Activated naive CD8-positive, alpha-beta T cell treated with anti-CD3 and anti-CD28 coated beads, Interleukin-2, amount 50 U/mL, for 16 hours (primary cell): Measurements from ENCODE around the gene LDLRAD3.
"Not testable (repeated sequence)": the region's sequence is repeated elsewhere in the genome, so short reads cannot be mapped to it uniquely, and the experiment has no call there.

Experiments
- DNase-seq: peaks from one replicate; pipeline ENCODE4 v3.0.0-alpha.2; 2020; ENCODE audit warnings: low read depth, low spot score

LDLRAD3 gene, protein sequence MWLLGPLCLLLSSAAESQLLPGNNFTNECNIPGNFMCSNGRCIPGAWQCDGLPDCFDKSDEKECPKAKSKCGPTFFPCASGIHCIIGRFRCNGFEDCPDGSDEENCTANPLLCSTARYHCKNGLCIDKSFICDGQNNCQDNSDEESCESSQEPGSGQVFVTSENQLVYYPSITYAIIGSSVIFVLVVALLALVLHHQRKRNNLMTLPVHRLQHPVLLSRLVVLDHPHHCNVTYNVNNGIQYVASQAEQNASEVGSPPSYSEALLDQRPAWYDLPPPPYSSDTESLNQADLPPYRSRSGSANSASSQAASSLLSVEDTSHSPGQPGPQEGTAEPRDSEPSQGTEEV

DNA sequence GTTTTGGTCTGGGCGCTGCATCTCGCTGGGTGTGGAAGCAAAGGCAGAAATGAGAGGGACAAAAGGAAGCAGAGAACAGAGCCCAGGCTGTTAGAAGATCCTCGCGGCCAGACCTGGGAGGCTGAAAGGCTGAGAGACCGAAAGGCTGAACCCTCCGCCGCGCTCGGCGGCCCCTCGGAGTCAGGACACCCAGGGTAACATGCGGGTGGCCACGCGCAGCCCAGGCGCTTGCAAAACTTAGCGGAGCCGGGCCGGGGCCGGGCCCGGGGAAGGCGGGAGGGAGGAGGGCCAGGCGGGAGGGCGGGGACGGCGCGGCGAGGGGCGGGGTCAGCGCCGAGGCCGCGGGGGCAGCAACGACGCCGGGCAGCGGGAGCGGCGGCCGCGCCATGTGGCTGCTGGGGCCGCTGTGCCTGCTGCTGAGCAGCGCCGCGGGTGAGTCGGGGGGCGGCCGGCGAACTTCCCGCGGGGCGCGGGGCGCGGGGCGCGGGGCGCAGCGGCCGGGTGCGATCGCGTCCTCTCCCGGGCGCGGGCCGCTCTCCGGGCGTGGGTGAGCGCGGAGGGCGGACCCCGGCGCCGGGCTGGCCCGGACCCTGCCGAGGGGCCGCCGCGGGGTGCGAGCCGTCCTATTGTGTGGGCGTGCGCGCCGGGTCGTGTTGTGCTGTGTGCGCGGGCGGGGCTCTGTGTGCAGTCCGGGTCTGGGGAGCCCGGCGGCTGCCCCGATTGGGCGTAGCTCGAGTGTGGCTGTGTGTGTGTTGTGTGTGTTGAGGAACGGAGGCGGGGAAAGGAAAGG lies at the start of gene LDLRAD3:
LDLRAD3 (plus strand) TSS at position 350 of the 790 bp plus-strand sequence; CDS start at position 387, 37 bp downstream.
- no peak for DNase-seq

DNA sequence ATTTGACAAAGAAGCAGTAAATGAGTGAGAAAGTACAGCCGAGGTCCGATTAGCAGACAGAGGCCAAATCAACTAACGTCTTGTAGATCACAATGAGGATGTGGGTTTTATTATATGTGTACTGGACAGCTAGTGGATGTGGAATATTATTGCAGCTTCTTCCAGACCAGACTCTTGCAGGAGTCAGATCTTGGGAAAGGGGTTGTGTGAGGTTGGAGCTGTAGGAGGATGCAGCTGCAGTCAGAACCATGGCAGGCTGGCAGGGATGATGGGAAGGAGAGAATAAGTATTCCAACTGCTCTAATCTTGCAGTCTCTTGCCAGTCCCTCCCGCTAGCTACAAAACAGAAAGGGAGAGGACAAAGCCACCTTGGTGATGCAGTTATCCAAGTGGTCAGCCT lies 46.8 kb upstream of the LDLRAD3 start:
- no peak for DNase-seq

DNA sequence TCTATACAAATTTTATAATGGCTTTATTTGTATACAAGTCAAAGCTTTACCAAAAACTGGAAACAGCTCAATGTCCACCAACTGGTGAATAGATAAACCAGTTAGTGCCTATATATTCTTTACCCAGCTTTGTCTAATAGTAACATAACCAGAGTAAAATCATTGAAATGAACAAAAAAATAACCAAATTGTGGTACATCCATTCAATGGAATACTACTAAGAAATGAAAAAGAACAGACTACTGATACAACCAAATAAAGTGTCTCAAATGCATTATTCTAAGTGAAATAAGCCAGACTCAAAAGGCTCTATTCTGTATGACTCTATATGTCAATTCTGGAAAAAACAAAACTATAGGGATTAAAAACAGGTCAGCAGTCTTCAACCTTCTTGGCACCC lies 40.9 kb upstream of the LDLRAD3 start:
- DNase-seq = no peak

DNA sequence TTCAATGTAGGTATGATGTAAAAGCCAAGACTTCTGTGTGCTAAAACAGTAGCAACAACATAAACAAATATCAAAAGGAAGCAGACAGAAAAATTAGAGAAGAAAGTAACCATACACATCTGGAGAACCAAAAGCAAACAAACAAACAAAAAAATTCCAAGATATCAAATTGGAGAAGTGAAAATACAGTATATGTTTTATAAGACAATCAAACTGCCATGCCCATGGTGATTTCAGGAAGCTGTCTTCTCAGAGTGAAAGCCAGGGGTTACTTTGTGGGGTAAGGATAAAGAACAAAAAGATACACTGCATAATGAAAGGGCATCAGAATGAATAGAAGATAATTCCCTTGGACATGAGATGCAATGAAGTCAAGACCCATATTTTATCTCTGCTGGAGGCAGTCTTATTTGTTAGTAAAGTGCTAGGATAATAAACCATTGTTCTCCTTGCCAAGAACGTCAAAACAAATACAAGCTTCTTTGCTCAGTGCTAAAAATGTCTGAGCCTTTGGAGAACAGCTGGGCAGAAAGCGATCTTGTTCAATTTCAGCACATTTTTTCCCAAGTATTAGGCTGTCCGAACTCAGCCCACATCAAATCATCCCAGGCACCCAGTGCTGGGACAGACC lies 38.1 kb upstream of the LDLRAD3 start:
- no peak for DNase-seq

DNA sequence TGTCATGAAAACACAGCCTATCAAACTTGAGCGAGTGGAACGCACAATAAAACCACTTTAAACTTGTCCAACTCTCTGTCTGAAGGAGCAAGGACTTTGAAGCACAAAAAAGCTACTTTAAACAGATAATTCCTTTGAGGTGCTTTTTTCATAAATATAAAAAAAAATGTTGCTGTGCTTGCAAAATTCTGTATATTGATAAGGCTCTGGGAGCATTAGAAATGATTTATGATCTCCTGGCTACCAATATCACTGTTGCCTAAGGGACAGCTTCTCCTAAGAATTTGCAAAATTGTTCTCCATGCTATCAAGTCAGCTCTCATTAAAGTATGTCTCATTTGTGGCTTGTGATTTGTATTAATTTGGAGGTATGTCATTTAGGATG lies 37.6 kb upstream of the LDLRAD3 start:
- no peak for DNase-seq

DNA sequence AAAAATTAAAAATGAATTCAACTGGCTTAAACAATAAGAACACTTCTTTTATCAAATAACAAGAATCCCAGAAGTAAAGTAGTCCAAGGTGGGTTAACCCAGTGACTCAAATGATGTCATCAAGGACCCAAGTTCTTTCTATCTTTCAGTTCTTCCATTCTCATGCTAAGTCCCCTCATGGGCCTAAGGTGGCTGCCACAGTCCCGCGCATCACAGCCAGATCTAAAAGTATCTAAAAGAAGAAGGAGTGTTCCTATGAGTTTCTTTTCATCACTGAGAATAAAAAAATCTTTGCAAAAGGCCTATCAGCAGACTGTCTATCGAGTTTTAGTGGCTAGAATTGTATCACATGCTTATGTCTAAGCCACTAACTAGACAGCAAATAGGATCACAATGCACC lies 37.2 kb upstream of the LDLRAD3 start:
- DNase-seq = no peak

DNA sequence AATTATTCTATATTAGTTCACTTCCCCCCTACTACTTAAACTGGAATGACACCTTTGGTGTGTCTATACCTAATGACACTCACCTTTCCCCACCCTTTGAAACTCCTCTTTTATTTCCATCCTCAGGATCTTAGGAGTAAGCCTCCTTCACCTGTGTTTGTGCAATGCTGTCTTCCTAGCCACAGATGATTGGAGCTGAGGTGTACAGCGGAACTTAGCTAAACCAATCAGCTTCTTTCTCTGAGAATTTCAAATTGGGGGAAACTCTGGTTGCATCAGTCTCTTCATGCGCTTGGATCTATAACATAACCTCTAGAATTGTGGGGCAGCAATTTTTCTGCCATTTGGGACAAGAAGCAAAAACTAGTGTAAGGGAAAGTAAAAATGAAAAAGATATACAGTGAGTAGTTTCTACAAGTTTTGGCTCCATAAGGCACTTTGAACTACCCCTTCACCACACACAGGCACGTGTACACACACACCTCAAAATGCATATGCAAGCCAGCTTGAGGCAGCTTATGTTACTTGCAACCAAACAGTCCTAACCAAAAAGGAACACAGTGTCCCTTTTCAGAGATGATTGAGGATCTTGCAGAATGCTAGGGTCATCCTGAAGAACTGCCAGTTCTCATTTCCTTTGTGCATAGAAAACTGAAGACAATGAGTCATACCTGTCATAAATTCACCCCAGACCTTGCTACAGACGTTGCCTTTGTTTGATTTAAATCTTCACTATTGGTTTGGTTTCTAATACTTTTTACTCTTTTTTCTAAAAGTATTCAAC lies 36.0 kb upstream of the LDLRAD3 start:
- DNase-seq = no peak

DNA sequence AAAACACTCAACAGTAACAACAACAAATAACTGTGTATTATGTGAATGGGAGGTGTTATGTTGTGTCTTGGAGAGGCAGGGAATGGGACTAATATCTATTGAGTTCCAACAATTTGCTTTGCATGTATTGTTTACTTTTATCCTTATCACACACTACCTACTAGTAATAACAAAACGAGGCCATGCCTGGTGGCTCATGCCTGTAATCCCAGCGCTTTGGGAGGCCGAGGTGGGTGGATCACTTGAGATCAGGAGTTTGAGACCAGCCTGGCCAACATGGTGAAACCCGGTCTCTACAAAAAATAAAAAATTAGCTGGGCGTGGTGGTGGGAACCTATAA lies 35.5 kb upstream of the LDLRAD3 start:
- not testable (repeated sequence) for DNase-seq

DNA sequence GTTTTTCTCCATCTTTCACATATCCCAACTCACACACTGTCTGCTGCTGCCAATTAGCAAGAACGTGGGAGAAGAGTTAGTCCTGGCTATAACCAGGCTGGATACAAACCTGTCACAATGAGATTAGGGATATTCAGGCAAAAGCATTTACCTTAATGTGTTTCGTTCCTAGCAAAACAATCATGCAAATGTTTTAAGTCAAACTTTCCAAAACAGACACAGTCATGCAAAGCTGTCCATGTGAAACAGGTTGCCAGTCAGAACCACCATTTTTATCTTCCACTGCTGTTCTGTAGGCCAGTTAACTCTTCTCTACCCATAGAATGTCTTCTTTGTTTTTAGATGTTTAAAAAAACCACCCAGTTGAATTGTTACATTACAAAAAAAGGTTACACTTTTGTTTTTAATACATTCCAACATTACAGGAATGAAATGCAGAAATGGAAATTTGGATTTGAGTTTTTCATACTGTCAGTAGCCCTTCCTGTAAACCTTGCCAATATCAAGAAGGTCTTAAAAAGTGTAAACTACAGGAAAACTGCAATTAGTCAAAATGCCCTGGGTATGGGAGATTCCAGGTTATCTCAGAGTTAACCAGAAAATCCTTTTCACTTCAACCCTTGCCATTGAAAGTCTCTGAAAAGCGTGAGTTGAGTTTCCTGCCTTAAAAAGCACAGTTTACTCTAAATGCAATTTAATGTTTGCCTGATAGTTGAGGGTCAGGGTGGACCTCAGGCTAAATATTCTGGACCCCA lies 34.2 kb upstream of the LDLRAD3 start:
- DNase-seq = no peak

DNA sequence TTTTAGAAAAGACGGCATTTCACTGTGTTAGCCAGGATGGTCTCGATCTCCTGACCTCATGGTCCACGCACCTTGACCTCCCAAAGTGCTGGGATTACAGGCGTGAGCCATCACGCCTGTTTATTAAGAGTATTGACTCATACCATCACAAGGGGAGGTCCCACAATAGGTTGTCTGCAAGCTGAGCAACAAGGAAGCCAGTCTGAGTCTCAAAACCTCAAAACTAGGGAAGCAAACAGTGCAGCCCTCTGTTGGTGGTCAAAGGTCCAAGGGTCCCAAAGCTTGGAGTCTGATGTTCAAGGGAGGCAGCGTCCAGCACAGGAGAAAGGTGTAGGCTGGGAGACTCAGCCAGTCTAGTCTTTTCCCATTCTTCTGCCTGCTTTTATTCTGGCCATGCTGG lies 32.8 kb upstream of the LDLRAD3 start:
- DNase-seq = no peak

DNA sequence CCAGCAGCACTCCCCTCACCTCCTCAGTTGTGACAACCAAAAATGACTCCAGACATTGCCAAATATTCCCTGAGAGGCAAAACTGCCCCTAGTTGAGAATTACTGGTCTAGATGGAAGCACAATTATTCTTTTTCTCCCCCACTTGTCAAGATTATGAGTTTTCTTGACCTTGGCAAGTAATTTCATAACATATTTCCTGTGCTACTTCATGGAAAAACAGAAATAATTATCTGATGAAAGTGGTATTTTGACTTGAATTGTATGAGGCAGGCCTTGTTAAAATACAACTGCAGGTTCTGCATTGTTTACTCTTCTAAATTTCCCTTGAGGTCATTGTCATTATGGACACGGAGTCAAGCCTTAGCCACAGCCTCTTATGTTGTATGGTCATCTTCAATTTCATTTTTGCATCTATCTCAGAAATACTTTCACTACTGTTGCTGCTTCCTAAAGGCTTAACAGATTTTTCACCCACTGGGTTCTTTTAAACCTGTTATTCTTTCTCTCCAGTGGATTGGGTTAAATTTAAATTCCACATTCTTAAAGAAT lies 32.2 kb upstream of the LDLRAD3 start:
- DNase-seq = no peak

DNA sequence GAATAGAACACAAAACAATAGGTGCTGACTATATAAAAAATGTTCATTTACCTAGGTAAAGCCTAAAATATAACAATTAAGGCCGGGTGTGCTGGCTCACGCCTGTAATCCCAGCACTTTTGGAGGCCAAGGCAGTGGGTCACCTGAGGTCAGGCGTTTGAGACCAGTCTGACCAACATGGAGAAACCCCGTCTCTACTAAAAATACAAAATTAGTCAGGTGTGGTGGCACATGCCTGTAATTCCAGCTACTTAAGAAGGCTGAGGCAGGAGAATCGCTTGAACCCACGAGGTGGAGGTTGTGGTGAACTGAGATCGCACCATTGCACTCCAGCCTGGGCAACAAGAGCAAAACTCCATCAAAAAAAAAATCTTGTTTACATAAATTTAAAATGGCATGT lies 31.4 kb upstream of the LDLRAD3 start:
- not testable (repeated sequence) for DNase-seq

DNA sequence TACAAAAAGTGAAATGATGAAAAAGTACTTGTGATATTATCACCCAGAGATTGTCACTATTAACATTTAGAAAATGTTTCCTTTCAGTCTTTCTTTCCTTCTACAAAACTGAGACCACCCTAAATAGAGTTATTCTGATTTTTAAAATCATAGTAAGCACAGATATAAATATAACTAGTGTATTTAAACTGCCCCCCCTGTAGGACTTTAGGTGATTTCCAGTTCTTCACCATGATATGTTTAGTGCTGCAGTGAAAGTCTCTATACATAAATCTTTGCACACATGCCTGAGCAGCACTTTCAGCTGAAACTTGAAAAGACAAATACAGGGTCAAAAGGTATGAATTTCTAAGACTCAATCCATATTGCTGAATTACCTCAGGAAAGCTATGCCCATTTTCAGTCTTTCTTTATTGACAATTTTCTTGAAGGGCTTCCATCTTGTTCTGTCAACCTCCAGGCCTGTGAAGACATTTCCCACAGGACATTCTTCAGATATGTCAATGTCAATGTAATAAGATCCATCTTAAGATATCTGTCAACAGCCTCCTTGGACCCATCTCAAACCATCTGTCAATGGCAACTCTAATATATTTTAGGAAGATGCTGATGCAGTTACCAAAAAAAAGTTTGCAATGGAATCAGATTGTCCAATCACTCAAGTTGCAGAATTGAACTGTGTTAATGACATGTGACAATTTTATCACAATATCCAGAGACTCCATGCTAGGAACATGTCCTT lies 30.8 kb upstream of the LDLRAD3 start:
- no peak for DNase-seq

DNA sequence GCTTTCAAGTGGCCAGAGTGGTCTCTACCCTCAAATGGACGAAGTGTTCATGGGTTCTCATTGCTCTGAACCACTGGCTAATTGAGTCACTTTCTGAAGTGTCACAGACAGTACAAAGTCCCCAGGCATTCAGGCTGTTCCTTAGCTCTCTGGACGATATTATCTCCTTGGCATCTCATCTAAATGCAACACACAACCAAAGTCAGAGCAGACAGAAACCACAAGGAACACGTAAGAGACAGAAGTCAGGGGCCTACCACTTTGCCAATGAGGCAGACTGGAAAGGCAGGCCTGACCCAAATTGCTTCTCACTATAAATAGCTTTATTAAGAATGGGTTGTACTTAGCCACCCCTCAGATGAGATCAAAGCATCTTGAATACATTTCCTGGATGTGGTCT lies 29.0 kb upstream of the LDLRAD3 start:
- DNase-seq = no peak

DNA sequence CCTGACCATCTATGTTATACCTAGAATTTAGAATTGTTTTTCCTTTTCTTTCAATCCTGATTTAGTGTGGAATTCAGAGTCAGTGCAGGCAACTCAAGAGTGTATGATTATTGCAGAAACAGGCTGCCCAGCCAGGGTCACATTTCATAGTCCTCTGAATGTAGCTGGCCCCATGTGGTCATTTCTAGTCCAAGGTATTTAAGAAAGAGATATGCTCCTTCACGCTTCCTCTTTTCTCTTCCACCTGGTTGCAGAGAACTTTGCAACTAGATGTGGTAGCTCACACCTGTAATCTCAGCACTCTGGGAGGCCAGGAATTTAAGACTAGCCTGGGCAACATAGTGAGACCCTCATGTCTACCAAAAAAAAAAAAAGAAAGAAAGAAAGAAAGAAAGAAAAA lies 27.6 kb upstream of the LDLRAD3 start:
- DNase-seq = no peak

DNA sequence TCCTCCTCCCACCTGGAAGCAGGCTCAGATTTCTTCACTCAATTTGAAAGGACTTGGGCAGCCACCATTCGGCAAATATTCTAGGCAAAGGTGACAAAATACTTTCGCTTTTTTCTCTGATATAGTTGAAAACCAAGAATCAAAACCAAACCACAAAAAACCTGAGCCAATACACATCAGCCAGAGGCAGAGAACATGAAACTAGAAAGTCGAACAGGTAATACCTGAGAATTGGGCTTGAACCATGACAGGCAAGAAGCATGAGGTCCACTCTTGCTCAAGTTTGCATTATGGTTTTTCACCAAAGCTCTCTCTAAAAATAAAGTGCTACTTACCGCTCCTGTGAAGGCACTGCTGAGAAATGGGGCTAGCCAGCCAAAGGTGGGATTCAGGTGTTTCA lies 26.2 kb upstream of the LDLRAD3 start:
- DNase-seq = no peak

DNA sequence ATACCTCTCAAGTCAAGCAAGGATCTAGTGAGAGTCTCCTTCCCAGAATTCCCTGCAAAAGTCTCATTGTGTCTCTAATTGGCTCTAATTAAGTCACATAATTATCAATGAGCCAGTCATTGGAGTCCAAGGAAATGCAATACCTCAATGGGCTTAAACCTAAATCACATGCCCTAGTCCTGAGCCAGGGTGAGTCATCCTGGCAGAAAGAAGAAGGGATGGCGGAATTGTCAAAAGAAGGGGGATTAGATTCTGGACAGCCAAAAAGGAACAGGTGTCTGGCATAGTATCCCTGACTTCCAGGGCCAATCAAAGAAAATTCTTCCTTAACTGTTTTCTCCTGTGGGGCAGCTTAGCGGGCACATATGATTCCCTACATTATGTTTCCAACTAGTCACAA lies 25.1 kb upstream of the LDLRAD3 start:
- no peak for DNase-seq

DNA sequence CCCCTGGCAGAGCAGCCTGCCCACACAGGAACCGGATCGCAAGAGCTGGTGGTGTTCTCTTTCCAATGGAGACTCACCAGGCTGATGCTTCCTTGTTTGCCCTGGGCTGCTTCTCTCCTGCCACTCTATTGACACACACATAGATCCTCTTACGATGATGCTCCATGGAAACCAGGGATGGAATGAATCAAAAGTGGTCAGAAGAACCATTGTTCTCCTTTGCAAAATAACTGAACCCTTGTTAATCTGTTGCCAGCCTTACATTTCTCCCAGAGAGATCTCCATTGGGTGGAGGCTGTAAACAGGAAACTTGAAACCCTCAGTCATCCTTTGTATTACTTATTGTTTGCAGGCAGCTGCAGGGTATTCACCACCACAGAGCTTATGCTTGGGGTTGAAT lies 24.6 kb upstream of the LDLRAD3 start:
- no peak for DNase-seq

DNA sequence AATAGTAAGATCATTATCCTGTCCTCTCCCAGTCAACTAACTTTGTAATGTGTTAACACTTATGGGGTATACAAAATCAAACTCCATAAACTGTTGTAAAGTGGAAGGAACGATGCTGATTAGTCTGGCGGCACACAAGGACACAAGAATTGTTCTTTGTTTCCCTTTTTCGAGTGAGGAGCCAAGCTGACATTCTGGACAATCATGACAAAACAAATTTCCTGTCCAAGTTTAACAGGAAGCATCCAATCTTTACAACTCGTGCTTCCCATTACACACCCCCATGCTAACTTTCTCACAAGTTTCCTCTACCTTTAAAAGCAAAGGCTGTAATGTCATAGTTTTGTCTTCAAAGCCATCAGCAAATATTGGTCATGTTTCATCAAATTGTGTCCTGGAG lies 20.4 kb upstream of the LDLRAD3 start:
- no peak for DNase-seq

DNA sequence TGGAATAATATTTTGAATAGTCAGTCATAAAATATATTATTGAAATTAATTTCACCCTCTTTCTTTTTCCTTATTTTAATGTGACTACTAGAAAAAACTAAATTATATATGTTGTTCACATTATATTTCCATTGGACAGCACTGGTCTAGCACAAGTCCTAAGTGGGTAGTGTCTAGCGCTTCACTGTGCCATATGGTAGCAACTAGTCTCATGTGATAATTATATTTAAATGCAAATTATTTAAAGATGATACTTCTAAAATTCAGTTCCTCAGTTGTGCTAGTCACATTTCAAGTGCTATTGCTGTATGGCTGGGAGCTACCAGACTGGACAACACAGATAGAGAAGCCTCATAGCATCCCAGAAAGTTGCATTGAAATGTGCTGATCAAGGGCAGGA lies 19.1 kb upstream of the LDLRAD3 start:
- DNase-seq = no peak
